Colonic mucosa (tissue), 4 donors: ENCODE data around the gene HPD. TPM values are rescaled to one million over a fixed set of nuclear protein-coding genes. Genes with fewer than 3 reads are reported as not detected.

Source experiments
- DNase-seq: peaks from one replicate; pipeline ENCODE4 v3.0.0-alpha.2; 2020
- H3K27ac ChIP-seq: fragments of 200-600 bp; one replicate; pipeline ENCODE4 v1.8.0; 2021
- H3K27me3 ChIP-seq: fragments of 200-600 bp; one replicate; pipeline ENCODE4 v1.8.0; 2021
- H3K36me3 ChIP-seq: fragments of 200-600 bp; one replicate; pipeline ENCODE4 v1.8.0; 2021
- H3K4me1 ChIP-seq: fragments of 200-600 bp; one replicate; pipeline ENCODE4 v1.8.0; 2021; ENCODE audit warnings: mild to moderate bottlenecking
- H3K4me3 ChIP-seq: fragments of 200-600 bp; one replicate; pipeline ENCODE4 v1.8.0; 2021
- H3K9ac ChIP-seq, 2 donors: one replicate each; pipeline ENCODE4 v1.7.0; 2013; ENCODE audit warnings: control low read depth in 2 of 2, low read depth in 2 of 2, low read length in 2 of 2
- H3K9me3 ChIP-seq: fragments of 200-600 bp; one replicate; pipeline ENCODE4 v1.8.0; 2021
- intact Hi-C: fragments of 100-400 bp; cut with DNase I; formaldehyde crosslinking; loops from one replicate; pipeline ENCODE4 v1.14.1; 2022
- total RNA-seq, 2 donors: library from RNA; stranded (reverse); fragmentation: NEBNext Ultra II Directional in 1 of 2; extraction: Animal tissue kit (Norgen Biotek cat#: 25700) in 1 of 2; gene quantifications; one replicate each; pipeline ENCODE4 v1.2.1, GENCODE V29; 2021
- TF ChIP-seq, protein P1 (sequence below): fragments of 200-600 bp; IDR thresholded peaks from one replicate; pipeline ENCODE4 v1.8.0; 2022; ENCODE audit warnings: antibody characterized with exemption, mild to moderate bottlenecking
- donor health status: healthy.
- donor health status: DM: no; HTN: no; CAD: no.
- donor health status: DM: no; HTN: no; CAD: no.

The HPD gene
- total RNA-seq, 2 donors from 2014 or later = 0.27 to 0.91 TPM

DNA sequence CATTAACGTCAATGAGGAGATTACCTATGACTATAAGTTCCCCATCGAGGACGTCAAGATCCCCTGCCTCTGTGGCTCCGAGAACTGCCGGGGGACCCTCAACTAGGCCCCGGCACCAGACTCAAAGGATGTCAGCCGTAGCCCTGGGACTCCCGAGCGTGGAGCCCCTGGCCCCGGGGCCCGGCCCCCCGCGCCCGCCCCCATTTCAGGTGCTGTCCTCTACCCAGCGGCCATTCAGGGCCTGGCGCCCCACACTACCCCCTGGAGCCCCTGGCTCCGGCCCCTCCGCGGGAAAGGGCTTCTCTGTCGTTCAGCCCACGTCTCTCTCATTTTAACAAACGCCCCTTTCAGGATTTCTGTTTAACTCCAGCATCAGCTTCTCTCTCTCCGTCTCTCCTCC is 28.5 kb downstream of the HPD start:
- TF ChIP-seq, protein P1, sequence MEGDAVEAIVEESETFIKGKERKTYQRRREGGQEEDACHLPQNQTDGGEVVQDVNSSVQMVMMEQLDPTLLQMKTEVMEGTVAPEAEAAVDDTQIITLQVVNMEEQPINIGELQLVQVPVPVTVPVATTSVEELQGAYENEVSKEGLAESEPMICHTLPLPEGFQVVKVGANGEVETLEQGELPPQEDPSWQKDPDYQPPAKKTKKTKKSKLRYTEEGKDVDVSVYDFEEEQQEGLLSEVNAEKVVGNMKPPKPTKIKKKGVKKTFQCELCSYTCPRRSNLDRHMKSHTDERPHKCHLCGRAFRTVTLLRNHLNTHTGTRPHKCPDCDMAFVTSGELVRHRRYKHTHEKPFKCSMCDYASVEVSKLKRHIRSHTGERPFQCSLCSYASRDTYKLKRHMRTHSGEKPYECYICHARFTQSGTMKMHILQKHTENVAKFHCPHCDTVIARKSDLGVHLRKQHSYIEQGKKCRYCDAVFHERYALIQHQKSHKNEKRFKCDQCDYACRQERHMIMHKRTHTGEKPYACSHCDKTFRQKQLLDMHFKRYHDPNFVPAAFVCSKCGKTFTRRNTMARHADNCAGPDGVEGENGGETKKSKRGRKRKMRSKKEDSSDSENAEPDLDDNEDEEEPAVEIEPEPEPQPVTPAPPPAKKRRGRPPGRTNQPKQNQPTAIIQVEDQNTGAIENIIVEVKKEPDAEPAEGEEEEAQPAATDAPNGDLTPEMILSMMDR = no peak
- Histone ChIP-seq H3K4me3 (no peak overlapping the region), H3K27me3 (no peaks in the 10 kb centered on the region), H3K4me1 (no peaks in the 10 kb centered on the region), H3K9ac (no peak overlapping the region), H3K9me3 (no peaks in the 10 kb centered on the region), H3K27ac (no peak overlapping the region), H3K36me3 (peaks cover 20% of the 10 kb centered on the region)
- no peak for DNase-seq
- intact Hi-C loops = no loop called here

DNA sequence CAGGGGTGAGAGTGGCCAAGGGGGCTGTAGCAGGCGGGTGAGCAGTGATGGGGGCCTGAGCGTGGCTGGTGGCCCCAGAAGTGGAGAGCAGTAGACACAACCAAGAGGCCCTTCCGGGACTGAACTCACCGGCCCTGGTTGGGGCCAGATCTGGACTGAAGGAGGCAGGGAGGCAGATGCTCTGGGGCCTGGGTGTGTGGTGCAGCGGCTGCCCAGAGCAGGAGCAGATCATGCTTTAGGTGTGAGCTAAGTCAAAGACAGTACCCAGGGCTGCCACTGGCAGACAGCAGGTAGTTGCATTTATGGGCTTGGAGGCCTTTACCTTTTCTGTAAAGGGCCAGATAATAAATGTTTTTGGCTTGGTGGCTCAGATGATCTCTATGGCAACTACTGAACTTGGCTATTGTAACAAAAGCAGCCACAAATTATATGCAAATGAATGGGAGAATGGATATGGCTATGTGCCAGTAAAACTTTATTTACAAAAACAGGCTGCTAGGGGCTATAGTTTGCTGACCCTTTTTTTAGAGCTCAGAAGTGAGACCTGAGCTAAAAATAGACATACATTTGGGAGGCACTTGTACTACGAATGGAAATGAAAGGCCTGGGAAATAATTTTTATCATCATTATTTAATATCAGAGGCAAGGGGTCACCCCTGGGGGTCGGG is 29.3 kb downstream of the HPD start:
- intact Hi-C loops = no loop called here
- peaks cover 20% of the 10 kb centered on the region for H3K36me3 ChIP-seq
- TF ChIP-seq, protein P1 = no peak

DNA sequence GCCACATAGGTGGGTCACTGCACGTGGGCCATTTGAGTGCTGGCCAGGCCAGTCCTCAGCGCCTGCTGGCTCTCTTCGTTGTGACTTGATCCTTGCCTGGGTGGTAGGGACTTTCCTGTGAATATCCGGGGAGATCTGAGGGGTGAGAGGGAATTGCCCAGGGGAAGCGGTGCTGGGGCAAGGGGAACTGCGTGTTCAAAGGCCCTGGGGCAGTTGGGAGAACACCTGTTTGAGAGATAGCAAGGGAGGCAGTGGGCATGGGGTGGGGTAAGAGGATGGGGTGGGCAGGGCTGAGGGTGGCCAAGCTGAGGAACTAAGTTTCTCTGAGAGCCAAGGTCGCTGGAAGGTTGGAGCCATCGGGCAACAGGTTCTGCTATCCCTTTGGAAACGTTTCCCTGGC is 29.8 kb downstream of the HPD start:
- no peak overlapping the region for H3K9ac ChIP-seq
- H3K36me3 ChIP-seq = peaks cover 20% of the 10 kb centered on the region
- no peaks in the 10 kb centered on the region for H3K9me3 ChIP-seq
- H3K4me3 ChIP-seq = no peak overlapping the region
- TF ChIP-seq, protein P1 = no peak
- no peak overlapping the region for H3K27ac ChIP-seq
- DNase-seq = no peak
- no peaks in the 10 kb centered on the region for H3K27me3 ChIP-seq
- no peaks in the 10 kb centered on the region for H3K4me1 ChIP-seq
- intact Hi-C loops = no loop called here

More for the DNA sequence above, 29.3 kb downstream of the HPD start:
- H3K4me3 ChIP-seq = no peak overlapping the region
- no peak for DNase-seq
- H3K4me1 ChIP-seq = no peaks in the 10 kb centered on the region
- H3K27me3 ChIP-seq = no peaks in the 10 kb centered on the region
- H3K9ac ChIP-seq = no peak overlapping the region
- H3K27ac ChIP-seq = no peak overlapping the region
- H3K9me3 ChIP-seq = no peaks in the 10 kb centered on the region

DNA sequence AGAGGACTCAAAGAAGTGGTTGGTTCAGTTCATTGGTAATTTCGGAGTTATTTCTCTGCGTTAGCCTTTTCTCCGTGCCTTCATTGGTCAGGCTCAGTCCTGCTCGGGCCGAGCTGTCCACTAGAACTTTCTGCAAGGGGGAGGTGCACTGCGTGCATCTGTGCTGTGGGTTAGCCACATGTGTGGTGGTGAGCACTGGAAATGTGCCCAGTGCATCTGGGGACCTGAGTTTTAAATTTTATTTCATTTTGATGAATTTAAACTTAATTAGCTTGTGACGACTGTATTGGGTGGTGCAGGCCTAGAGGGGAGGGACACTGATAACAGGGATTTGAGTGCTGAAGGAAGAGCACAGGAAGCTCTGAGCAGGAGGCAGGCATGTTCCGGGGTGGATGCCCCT is 30.4 kb downstream of the HPD start:
- no peak overlapping the region for H3K4me3 ChIP-seq
- H3K36me3 ChIP-seq = peaks cover 20% of the 10 kb centered on the region
- H3K9me3 ChIP-seq = no peaks in the 10 kb centered on the region
- DNase-seq = no peak
- no peak overlapping the region for H3K27ac ChIP-seq
- no peak overlapping the region for H3K9ac ChIP-seq
- H3K4me1 ChIP-seq = no peaks in the 10 kb centered on the region
- H3K27me3 ChIP-seq = no peaks in the 10 kb centered on the region
- intact Hi-C loops = no loop called here
- TF ChIP-seq, protein P1 = no peak

DNA sequence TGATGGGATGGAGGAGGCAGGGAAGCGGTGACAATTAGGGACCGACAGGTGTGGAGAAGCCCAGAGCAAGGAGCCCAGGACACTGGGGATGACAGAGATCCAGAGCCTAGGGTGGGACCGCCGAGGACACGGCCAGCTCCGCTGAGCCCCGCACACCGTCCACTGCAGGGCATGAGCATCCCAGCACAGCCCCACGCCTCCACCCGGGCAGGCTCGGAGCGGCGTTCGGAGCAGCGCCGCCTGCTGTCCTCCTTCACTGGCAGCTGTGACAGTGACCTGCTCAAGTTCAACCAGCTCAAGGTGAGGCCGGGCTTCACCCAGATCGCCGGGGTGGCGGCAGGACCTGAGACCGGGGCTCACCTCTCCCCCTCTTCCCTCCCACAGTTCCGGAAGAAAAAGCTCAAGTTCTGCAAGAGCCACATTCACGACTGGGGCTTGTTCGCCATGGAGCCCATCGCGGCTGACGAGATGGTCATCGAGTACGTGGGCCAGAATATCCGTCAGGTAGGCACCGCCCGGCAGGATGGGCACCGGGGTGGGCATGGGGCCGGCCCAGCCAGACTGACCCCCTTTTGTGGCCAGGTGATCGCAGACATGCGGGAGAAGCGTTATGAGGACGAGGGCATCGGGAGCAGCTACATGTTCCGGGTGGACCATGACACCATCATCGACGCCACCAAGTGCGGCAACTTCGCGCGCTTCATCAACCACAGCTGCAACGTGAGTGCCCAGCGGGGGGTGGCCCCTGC is 31.1 kb downstream of the HPD start:
- Histone ChIP-seq H3K4me1 (no peaks in the 10 kb centered on the region), H3K27me3 (no peaks in the 10 kb centered on the region), H3K27ac (no peak overlapping the region), H3K9me3 (no peaks in the 10 kb centered on the region), H3K36me3 (peaks cover 20% of the 10 kb centered on the region), H3K4me3 (no peak overlapping the region), H3K9ac (no peak overlapping the region)
- TF ChIP-seq, protein P1 = no peak
- intact Hi-C loops = no loop called here
- no peak for DNase-seq
